HuH-7 (cell line): Measurements from ENCODE around the gene NCKAP5.

Experiments
- DNase-seq: peaks from one replicate; pipeline ENCODE4 v3.0.0; 2011; ENCODE audit warnings: low spot score

The NCKAP5 gene

GRCh38 chr2:133568172-133568571 lies at the start of gene NCKAP5:
Gene NCKAP5, minus strand, starts transcription at chr2:133568463. Its CDS starts 50,937 bp downstream, at chr2:133517526.
- peak; percentile 10 for DNase-seq

DNA sequence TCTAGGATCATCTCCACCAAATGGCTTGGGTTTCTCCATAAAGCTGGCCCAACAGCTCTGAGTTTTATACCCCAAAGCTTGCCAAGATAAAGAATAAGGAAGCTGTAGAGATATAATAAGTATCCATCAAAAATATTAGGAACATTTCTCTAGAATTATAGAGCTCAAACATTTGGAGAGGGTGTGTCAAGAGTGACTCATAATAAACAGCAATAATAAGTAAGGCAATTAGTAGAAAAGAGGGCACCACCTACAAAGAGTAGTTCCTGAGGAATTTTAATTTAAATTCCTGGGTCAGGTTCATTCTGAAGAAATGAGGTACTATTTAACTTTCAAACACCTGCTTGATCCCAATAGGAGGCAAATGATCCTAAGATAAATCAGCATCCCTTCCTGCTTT lies 41.4 kb upstream of the NCKAP5 start:
- no peak for DNase-seq

- no peak for DNase-seq
Observed at GRCh38 chr2:133608291-133608690, 40.0 kb upstream of the NCKAP5 start.

GRCh38 chr2:133607679-133608078 lies 39.4 kb upstream of the NCKAP5 start:
- DNase-seq: no peak

- no peak for DNase-seq
Observed at GRCh38 chr2:133606616-133607015, 38.4 kb upstream of the NCKAP5 start.

DNA sequence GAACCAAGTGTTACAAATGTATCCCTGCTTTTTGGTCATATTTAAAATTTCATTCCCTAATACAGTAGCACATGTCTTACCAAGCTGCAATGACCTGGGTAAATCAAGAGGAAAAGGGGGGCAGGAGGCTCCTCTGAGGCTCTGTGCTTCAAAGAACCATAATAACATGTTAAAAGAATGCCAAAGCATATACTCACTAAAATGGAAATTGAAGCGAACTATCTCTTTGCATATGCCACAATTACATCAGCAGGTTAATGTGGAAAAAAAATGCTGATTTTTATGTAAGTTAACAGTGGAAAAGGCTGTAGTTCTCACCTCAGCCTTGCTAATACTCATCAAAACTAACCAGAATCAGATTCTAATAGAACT lies 37.5 kb upstream of the NCKAP5 start:
- DNase-seq: no peak

GRCh38 chr2:133605011-133605765 lies 36.9 kb upstream of the NCKAP5 start:
- no peak for DNase-seq

- DNase-seq: no peak
Observed at GRCh38 chr2:133603109-133603508, 34.8 kb upstream of the NCKAP5 start.

GRCh38 chr2:133602538-133602937 lies 34.3 kb upstream of the NCKAP5 start:
- DNase-seq: no peak

- DNase-seq: no peak
Observed at GRCh38 chr2:133600266-133600928, 32.1 kb upstream of the NCKAP5 start.

DNA sequence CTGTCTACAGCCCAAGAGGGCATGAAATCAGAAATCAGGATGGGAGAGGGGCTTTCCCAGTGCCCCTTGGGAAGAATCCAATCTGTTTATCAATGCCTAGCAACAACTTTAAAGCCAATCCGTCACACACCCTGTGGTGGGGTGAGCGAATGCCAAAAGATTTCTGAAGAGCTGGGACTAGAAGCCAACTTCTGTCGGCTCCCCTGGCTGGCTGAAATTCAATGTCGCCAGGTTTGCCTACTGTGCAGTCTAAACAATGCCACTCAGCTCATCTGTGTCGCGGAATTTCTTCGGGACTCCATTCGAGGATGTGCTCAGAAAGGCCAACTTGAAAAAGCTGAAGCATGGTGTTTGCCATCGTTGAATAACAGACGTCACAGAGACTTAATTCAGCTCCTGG lies 31.5 kb upstream of the NCKAP5 start:
- DNase-seq: no peak

GRCh38 chr2:133599211-133599803 lies 31.0 kb upstream of the NCKAP5 start:
- DNase-seq: no peak

DNA sequence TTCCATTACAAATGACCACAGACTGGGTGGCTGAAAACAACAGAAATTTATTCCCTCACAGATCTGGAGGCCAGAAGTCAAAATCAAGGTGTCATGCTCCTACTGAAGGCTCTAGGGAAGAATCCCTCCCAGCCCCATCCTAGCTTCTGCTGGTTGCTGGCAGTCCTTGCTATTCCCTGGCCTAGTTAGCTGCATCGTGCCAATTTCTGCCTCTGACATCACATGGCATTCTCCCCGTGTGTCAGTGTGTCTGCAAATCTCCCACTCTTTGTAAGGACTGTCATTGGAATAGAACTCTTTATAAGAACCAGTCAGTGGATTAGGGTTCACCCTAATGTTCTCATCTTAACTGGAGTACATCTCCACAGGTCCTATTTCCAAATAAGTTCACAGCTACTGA lies 30.5 kb upstream of the NCKAP5 start:
- DNase-seq: no peak

DNA sequence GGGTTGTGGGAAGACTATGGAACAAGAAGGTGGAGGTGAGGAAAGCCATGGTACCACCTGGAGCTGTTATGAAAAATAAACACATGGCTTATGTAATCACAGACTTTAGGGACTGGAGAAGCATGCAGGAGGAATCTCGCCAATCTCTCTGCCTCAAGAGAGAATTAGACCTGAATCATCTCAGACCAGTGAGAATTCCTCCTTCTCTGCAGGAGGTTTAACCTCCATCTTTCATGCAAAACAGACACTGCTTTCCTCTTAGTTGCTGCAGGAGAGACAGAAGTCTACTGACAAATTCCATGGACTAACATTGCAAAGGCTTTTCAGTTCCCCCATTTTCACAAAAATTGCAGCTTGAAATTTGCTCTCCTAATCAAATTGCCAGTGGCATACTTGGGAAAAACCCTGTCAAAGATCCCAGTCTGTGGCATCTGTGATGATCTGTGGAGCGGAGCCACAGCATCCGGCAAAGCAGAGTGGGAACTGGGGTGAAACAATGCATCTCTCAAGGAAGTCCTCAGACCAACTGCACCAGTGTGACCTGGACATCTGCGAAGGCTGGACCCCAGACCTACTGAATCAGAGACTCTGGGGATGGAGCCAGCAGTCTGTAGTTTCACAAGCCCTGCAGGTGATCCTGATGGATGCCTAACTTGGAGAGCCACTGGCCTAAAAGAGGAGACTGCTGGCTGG lies 28.6 kb upstream of the NCKAP5 start:
- no peak for DNase-seq

DNA sequence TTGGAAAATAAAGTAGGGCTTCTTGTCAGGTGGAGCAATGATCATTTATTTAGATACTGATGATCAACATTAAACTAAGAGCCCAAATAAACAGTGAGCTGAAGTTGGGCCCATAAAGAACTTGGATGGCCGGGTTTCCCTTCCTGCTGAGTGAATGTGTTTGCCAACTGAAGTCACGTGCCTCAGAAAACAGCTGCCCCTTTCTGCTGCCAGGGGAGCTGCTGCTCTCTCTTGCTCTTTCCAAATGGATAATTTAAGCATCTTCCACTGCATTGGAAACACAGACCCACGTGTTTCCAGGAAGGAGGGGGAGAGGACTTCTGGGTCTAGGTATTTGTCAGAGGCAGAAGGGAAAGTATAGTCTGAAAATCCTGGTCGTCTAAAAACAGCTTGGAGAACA lies 22.9 kb upstream of the NCKAP5 start:
- DNase-seq: no peak

- DNase-seq: no peak
Observed at GRCh38 chr2:133589456-133589855, 21.2 kb upstream of the NCKAP5 start.

DNA sequence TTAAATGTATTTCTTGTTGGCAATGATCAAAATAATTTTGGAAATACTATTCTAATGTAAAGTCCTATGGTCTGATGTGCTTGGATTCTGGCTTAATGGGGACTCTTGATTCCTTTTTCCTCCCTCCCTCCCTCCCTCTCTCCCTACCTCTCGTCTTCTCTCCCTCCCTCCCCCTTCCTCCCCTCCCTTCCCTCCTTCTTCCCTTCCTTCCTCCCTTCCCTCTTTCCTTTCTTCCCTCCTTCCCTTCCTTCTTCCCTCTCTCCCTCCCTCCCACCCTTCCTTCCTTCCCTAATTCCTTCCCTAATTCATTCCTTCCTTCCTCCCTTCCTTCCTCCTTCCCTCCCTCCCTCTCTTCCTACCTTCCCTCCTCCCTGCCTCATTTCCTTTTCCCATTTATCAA lies 19.9 kb upstream of the NCKAP5 start:
- DNase-seq: no peak

DNA sequence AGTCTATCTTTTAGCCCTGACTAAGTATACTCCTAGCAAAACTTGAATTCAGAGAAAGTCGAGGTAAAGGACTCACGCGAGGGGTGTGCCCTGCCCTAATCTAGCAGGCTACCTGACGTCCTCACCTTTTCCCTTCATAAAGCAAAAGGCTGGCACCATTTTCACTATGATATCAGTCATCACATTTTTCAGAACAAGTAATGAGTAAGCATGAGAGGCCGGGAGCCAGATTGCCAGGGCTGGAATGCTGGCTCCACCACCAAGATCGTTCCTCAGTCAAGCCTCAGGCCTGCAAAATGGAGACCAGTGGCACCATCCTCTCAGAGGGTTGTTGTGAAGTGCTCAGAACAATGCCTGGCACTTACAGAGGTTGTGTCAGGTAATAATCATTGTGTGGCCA lies 18.7 kb upstream of the NCKAP5 start:
- DNase-seq: no peak

- no peak for DNase-seq
Observed at GRCh38 chr2:133581010-133581760, 12.9 kb upstream of the NCKAP5 start.

GRCh38 chr2:133579274-133579673 lies 11.0 kb upstream of the NCKAP5 start:
- no peak for DNase-seq

DNA sequence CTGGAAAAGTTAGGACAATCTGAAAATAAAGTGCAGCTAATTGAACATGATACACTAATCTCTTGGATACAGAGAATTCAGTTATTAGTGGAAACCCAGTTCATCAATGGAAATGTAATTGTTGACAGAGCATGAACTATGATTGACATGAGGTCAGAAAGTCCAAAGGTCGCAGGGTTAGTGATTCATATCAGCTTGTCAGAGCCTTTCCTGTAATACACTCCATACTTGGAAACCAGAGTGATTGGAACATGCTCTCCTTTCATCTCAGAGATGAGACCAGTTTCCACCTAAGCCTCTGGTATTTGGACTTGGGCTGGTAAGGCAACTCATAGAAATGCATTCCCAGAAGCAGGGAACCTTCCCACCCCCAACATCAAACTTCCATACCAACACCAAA lies 8.5 kb upstream of the NCKAP5 start:
- DNase-seq: peak; percentile 16

DNA sequence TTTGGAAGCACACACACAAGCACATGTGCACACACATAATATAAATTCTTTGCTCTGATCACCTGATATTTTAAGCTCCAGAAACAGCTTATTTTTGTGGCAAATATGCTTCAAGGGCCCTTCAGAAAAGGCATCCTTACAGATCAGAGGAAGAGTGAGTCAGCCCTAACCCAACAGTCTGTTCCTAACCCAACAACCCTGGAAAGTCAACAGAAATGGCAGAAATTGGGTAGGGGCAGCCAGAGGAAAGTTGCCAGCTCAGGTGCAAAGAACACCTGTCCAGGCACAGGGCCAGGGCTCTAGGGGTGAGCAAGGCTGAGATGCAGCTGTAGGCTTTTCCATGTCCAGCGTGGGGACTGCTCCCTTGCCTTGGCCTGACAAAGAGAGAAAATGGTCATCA lies 6.4 kb upstream of the NCKAP5 start:
- DNase-seq: no peak
